HG03558 (cell line): Measurements from ENCODE around the gene DAPP1.
"Not testable (repeated sequence)": the region's sequence is repeated elsewhere in the genome, so short reads cannot be mapped to it uniquely, and the experiment has no call there.

Experiments
- ATAC-seq: cut with Tn5 transposase; IDR thresholded peaks from one replicate; pipeline ENCODE4 v1.9.1; 2021; ENCODE audit warnings: moderate number of reproducible peaks; ENCODE audit not compliant: unreplicated experiment; ENCODE audit errors: extremely low read depth

Gene DAPP1

DNA sequence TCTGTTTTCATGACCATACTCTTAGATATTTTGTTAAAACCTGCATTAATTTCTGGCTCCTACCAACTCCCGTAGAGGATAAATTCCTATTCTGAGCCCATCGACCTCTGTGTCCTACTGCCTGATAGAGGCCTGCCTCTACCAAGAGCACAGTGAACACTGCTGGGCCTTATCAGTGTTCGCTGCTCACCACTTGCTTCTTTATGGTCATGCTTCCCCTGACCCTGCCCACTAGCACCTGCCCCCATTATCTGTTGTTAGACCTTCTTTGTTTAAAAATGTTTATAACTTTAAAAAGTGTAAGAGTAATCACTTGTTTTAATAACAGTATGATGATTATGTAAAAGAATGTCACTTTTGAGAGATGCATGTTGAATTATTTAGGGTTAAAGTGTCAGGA lies 6.1 kb downstream of the DAPP1 start:
- ATAC-seq: no peak

DNA sequence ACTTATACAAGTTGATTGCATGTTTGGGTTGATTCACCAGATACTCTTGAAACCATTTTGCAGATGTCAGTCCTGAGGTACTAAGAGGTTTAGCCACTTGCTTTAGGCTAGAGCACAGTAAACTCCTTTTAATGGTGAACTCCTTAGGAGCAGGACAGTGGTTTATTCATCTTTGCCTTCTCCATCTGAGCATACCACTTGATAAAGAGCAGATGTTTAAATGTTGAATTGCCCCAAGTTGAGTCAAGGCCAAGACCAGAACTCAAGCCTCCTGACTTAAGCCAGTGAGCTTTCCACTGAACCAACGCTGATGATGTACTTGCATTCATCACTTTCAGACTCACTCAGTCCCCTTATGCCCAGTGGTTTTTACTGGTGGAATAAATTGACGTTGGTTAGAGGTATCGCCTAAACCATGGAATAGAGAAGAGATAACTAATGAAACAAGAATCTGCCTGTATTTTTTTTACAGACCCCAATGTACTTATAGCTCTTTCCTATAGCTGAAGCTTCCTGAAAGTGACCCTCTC lies 7.5 kb downstream of the DAPP1 start:
- no peak for ATAC-seq

DNA sequence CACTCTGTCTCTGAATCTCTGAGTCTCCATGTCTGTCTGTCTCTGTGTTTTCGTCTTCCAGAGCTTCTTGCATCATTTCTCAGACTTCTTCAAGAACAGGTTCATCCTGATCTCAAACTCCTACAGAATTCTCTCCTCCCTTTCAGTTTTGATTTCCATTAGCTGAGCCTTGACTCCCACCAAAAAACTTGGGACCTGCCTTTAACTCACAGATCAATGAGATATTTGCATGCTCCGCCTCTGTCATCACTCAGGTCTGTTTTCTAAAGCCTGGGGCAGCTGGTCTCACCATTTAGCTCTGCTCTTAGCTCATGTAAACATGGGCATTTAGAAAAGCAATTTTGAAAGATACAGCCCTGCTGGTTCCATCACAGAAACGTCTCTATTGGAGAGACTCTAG lies 8.6 kb downstream of the DAPP1 start:
- ATAC-seq: no peak

DNA sequence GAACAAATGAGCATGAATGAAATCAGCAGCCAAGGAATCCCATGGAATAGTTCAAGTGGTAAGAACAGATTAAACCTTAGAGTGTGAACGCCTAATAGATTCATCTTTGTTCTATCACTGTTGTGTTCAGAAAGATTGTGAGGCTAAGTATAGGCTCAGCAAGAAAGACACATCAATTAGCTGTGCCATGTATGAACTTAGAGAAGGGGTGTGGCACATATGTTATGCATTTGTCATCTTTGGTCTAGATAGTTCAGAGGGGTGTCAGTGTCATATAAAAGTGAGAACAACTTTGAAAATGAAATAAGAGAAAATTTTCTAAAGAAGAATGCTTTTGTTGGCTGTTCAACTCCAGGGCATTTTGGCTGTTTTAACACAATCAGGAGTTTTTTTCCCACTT lies 9.4 kb downstream of the DAPP1 start:
- no peak for ATAC-seq

DNA sequence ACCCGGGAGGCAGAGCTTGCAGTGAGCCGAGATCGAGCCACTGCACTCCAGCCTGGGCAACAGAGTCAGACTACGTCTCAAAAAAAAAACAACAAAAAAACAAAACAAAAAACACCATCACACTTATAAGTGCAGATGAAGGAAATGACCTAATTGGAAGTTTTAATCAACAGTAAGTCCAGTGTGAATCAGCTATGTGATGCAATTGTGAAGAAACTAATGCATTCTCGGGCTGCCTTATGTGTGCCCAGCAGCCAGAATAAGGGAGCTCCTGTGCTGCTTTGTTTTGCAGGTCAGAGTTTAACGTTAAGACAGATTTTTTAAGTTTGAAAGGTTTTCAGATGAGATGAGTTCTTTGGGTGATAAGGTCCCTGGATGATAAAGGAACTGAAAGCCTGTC lies 10.8 kb downstream of the DAPP1 start:
- ATAC-seq: no peak

DNA sequence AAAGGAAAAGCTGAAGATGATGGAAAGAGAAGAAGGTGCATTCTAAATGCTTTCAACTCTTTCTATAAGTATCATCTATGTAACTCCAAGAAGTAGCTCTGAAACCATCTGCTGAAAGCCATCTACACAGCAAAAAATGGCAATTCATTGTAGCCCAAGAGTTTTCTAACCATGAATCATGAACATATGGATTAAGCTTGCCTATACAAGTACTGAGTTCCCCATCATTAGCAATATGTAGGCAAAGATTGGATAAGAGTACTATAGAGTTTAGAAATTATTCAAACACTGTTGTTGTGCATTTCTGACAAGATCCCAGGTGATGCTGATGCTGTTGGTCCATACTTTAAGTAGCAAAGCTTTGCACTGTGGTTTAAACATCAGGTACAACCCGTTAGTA lies 11.2 kb downstream of the DAPP1 start:
- no peak for ATAC-seq

DNA sequence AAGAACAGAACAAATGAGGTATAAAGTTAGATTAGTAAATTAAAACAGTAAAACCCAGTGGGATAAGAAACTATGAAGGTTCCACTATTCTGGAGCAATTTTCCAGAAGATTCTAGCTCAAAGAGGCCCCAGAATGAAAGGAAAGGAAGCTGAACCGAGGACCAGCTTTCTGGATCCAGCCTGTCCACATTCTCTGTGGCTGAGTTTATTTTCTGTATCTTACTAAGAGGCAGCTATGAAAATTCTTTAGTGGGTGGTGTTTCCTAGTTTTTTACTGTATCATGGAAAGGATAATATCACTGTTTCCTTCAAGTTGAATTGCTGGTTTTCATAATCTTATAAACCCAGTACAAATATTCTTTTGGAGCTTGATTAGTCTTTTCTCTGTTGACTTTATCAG lies 11.8 kb downstream of the DAPP1 start:
- no peak for ATAC-seq

DNA sequence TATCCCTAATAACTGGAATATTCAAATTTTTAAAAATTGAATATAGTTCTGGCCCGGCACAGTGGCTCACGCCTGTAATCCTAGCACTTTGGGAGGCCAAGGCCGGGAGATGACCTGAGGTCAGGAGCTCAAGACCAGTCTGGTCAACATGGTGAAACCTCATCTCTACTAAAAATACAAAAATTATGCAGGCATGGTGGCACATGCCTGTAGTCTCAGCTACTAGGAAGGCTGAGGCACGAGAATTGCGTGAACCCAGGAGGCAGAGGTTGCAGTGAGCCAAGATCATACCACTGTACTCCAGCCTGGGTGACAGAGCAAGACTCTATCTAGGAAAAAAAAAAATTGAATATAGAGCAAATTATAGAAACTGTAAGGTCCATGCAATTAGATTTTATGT lies 13.4 kb downstream of the DAPP1 start:
- ATAC-seq: not testable (repeated sequence)

DNA sequence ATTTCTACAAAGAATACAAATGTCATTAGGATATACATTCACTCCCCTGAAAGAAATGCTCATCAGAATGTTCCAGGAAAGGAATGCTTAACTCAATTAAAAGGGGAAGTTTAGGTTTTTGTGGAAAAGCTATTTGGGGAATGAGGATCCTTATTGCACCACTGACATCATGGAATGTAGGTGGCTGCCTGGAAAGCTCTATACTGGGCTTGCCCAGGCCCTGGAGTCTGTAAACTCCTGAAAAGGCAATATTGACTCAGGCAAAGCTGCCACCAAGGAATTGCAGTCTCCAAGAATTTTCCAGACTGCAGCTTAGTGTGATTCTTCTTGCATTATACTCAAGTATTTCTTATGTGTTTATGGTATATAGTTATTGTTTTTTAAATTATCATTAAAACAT lies 15.7 kb downstream of the DAPP1 start:
- no peak for ATAC-seq

DNA sequence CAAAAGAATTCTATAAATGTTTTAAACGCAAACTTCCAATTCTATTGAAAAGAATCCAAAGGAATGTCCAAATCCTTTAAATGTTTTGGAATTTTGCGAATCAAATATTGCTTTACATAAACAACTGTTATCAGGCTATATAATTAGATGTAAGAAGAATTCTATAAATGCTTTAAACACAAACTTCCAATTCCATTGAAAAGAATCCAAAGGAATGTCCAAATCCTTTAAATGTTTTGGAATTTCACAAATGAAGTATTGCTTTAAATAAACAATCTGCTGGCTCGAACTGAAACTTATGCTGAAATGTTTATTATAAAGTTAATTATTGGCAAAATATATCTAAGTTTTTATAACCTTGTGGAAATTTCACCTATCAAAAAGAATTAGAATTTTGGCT lies 16.1 kb downstream of the DAPP1 start:
- no peak for ATAC-seq

DNA sequence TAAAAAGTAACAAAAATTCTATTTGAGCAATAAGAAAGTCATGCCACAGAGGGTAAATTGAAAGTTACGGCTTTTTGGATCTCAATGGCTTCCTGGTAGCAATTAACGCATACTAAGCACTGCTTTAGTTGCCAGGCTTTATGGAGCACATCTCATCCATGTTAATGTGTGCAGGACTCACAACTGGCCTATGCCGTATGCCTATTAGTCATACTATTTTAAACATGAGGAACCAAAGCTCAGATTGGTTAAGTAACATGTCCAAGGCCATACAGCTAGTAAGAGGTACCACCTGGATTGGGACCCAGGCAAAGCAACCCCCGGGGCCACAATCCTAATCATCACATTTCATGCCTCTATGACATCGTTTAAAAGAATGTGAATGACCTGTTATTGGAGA lies 17.1 kb downstream of the DAPP1 start:
- ATAC-seq: no peak

DNA sequence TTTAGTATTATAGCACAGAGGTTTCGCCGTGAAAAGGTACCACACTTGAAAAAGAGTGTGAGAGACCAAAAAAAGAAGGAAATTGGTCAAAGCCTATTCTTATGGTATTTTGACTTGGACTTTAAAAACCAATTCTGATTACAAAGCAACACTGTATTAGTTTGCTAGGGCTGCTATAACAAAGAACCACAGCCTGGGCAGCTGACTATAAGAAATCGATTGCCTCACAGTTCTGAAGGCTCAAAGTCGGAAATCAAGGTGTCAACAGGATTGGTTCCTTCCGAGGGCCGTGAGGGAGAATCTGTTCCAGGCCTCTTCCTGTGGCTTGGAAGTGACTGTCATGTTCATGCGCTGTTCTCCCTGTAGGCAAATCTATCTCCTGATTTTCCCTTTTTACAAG lies 17.9 kb downstream of the DAPP1 start:
- ATAC-seq: no peak

DNA sequence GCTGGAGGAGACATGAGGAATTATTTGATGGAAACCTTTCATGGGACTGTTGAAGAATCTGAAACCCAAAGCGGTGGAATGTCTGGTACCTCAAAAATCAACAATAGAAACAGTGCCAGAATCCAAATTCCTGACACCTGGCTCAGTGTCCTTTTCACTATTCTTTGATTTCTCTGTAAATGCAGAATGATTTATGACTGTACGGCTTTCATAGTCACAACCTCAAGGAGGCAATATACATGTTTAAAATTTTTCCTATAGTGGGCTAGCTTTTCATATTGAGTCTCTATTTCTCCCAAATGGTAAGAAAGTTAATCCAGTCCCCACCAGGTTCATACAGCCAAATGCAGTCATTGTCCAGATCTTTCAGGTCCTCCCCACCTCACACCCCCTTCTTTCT lies 19.3 kb downstream of the DAPP1 start:
- no peak for ATAC-seq

DNA sequence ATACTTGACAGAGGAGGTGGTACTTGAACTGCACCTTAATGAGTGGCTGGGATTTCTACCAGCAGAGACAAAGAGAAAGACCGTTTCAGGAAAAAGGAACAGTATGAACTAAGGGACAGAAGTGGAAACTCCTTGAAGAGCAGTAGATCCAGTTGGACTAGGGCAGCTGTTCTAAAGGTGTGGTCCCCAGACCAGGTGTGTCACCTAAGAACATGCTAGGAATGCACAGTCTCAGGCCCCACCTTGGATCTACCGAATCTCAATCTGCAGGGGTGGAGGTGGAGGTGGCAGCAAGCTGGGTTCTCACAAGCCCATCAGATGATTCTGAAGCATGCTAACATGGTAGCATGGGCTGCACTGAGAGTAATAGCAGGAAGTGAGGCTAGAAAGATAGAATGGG lies 22.3 kb downstream of the DAPP1 start:
- ATAC-seq: no peak

DNA sequence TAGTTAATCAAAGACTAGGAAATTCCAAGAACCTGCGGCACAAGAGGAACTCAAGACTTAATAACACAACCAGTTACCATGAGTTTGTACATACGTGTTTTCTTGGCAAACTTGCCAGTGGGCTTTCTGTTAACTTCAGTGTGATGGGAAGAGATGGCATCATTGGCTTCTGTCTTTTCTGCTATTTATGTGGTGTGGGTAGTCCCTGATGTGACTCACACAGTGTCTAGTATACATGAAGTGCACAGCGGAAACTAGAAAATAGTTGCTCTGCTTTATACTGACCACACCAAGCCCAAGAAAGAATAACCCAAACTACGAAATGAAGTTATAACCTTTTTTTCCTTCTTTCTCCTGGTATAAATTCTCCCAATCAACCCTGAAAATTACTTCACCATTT lies 24.5 kb downstream of the DAPP1 start:
- ATAC-seq: no peak

DNA sequence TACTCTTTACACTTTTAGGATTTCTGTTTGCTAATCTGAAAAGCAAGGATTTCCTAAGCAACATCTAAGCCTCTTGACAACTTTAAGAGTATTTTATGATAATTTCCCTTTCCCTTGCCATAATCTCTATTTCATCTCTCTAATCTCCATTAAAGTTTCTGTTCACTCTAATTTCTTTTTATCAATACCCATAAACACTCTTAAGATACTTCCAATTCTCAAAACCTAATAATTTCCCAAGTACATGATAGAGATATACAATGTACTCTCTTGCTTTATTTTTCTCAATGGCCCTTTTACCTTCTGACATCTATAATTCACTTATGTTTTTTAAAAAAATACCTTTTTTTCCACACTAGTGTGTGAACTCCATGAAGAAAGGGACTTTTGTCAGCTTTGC lies 26.8 kb downstream of the DAPP1 start:
- no peak for ATAC-seq

DNA sequence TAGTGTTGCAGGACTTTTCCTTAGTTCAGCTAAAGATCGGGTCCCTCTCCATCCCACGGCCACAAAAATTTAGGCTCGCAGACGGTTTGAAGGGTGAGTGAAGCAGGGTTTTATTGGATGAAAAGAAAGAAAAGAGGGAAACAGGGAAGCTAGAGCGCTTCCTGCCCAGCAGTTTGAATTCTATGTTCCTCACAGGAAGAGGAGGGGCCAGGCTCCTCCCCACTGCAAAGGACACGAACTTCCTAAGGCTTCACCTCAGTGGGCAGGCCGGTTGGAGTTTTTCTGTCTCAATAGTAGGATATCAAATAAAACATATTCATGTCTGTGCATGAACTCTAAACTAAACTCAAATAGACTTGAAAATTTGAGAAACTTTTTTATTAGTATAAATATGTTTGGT lies 27.4 kb downstream of the DAPP1 start:
- no peak for ATAC-seq

DNA sequence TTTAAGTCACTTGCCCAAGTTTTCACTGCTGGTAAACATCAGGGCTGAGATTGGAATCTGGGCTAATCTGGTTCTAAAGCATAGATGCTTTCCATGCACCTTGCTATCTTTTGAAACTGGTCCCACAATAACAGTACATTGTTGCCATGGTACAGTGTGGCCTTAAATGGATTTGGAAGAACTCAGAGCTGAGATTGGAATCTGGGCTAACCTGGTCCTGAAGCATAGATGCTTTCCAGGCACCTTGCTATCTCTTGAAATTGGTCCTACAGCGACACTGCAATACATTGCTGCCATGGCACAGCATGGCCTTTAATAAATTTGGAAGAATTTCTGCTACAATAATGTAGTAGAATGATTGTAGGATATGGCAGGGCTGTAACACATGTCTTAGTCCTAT lies 28.6 kb downstream of the DAPP1 start:
- ATAC-seq: no peak

DNA sequence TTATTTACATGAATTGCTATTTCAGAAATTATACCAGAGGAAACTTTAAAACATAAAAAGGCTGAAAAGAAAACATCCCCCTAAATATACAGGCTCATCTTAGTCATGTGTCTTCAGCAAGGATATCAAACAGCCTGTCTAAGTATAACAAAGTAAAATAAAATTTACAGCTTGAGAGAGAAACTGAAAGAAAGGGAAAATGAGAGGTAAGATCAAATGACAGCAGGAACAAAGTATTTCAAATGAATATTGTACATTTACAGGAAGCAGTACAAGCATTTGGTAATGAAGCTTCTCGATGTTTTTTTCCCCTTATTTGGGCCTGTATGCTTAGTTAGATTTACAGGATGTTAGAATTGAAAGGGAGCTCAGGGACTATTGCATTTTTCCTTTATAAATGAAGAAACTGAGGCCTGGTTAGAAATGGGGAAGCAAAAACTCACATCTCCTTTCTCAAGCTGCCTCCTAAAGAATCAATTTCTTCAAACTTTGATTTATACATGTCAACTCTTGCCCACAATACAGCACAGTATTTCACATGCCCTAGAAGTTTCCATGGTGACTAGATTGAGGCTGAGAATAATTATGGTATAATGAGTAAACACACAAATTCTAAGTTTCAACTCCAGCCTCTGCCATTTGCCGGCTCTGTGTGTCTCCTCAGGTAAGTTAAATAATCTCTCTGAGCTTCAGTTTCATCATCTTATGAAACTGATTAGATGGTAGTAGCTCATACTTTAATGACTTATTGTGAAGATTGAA lies 29.3 kb downstream of the DAPP1 start:
- ATAC-seq: no peak

DNA sequence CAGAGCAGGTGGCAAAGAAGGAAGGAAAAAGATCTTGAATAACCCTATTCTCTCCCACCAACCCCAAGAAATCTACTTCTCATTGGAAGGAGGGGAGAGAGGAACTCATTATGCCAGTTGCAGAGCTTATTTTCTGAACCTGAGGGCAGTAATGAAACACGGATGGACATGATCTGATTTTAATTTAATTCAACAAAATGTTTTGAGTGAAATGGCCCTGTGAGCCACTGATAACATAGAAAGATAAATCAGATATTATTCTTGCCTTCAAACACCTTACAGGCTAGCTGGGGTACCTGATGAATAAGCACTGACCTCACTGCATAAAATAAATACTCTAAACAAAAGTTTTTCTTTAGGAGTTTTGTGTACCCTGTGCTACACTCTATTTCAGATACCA lies 30.3 kb downstream of the DAPP1 start:
- ATAC-seq: no peak

DNA sequence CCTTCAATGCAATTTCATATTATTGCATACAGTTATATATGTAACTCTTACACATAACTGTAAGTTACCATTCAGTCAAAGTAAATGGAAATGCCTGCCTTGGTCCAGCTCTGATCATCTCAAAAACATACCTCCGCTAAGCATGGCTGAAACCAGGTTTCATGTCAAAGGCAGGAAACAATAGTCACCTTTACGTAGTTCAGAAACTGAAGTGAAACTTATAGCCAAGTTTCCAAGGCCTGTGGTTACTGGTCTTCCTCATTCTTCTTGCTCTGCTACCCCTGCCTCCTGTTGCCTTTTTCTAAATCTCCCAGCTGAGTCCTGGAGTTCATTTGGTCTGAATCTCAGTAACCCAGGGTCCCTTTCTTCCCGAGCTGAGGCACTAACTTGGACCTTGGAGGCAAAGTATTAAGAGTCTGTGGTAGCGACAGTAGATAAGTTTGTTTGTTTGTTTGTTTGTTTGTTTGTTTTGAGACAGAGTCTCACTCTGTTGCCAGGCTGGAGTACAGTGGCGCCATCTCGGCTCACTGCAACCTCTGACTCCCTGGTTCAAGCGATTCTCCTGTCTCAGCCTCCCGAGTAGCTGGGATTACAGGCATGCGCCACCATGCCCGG lies 30.8 kb downstream of the DAPP1 start:
- ATAC-seq: peak; percentile 38

DNA sequence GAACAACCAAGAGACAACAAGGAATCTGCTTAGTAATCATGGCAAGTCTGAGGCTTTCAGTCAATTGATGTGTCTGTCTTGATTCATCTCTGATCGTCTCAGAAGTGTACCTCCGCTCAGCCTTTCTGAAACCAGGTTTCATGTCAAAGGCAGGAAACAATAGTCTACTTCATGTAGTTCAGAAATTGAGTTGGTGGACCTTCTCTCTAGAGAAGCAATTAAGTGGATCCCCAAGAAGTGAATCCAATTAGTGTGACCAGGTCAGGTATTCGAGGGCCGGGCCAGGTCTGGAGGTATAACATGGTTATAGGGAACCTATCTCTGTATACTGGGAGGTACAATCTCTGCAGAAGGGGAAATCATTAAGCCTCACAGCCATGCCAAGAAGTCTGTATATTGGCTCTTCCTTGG lies 32.0 kb downstream of the DAPP1 start:
- peak; percentile 30 for ATAC-seq
